HepG2 (cell line): ENCODE data around the gene ATP8A2. TPM values are rescaled to one million over a fixed set of nuclear protein-coding genes. Genes with fewer than 3 reads are reported as not detected.

ENCODE experiments used
- ATAC-seq: fragments of 200-7000 bp; cut with Tn5 transposase; 3 replicates; pipeline ENCODE4 v1.9.1; 2020; ENCODE audit warnings: mild to moderate bottlenecking, moderate library complexity
- BruUV-seq: library from RNA; stranded (reverse); fragments of 400-500 nt; replicated peaks from 2 replicates; lab custom pipeline; 2021; lab: Mats Ljungman, UMichigan
- CTCF ChIA-PET: fragments of 300-600 bp; formaldehyde crosslinking; extraction: SDS; loops from one replicate; lab custom pipeline; 2021; ENCODE audit warnings: low total read pairs, inconsistent platforms, low intra/inter-chr PET ratio; lab: Yijun Ruan, JAX
- POLR2A ChIA-PET: fragments of 350-600 bp; sonication (Branson Sonifier 250); formaldehyde crosslinking; loops from one replicate; lab custom pipeline; 2020; ENCODE audit warnings: antibody characterized with exemption, inconsistent platforms; lab: Yijun Ruan, JAX
- DNase-seq: peaks from one replicate; pipeline ENCODE4 v3.0.0-alpha.2; 2015; ENCODE audit warnings: low spot score
- FAIRE-seq: peaks from 3 replicates; lab custom pipeline; 2011; peaks lifted over from hg19 to GRCh38; lab: Jason Lieb, UNC
- H2AFZ ChIP-seq: one replicate; pipeline ENCODE4 v1.6.1; 2011; ENCODE audit warnings: low read length, inconsistent platforms
- H3K27ac ChIP-seq: fragments of 300-600 bp; 3 replicates; pipeline ENCODE4 v1.8.0; 2011; ENCODE audit warnings: mixed run types, mild to moderate bottlenecking, mixed read lengths, low read length, inconsistent platforms; ENCODE audit not compliant: insufficient read depth; ENCODE audit errors: extremely low read length
- H3K27me3 ChIP-seq, 2 experiments: fragments of 200-600 bp in 1 of 2; 2 replicates in 1 of 2; 3 replicates in 1 of 2; pipeline versions ENCODE4 v1.6.0 to v1.8.0; 2011; ENCODE audit warnings: low read length in 2 of 2, mild to moderate bottlenecking in 2 of 2, moderate library complexity in 2 of 2, inconsistent platforms in 1 of 2; ENCODE audit not compliant: insufficient read depth in 2 of 2, control insufficient read depth in 1 of 2
- H3K36me3 ChIP-seq, 2 experiments: fragments of 200-600 bp in 1 of 2; replicated peaks in 1 of 2; 2 replicates in 1 of 2; 3 replicates in 1 of 2; pipeline versions ENCODE4 v1.5.1 to v1.8.0; 2011; ENCODE audit warnings: low read length in 2 of 2, inconsistent platforms in 1 of 2; ENCODE audit not compliant: insufficient read depth in 2 of 2, control insufficient read depth in 1 of 2
- H3K4me1 ChIP-seq: 2 replicates; pipeline ENCODE4 v1.5.1; 2012; ENCODE audit warnings: low read length, inconsistent platforms; ENCODE audit not compliant: insufficient read depth
- H3K4me2 ChIP-seq: 2 replicates; pipeline ENCODE4 v1.6.0; 2011; ENCODE audit warnings: low read depth, low read length, inconsistent platforms
- H3K4me3 ChIP-seq, 3 experiments: fragments of 200-600 bp in 1 of 3; sonication (generic), shearing (Covaris generic) in 1 of 3; replicated peaks in 1 of 3; 2 replicates each; pipeline ENCODE4 v1.5.1; 2011 to 2016; ENCODE audit warnings: low read length in 3 of 3, inconsistent platforms in 2 of 3, low read depth in 2 of 3, mild to moderate bottlenecking in 2 of 3, control low read depth in 1 of 3, mixed read lengths in 1 of 3; ENCODE audit not compliant: insufficient read depth in 1 of 3
- H3K79me2 ChIP-seq: one replicate; pipeline ENCODE4 v1.6.1; 2011; ENCODE audit warnings: low read length, inconsistent platforms; ENCODE audit not compliant: insufficient read depth
- H3K9ac ChIP-seq: 2 replicates; pipeline ENCODE4 v1.6.0; 2011; ENCODE audit warnings: mild to moderate bottlenecking, low read depth, low read length, inconsistent platforms; ENCODE audit not compliant: insufficient read depth
- H3K9me3 ChIP-seq: 2 replicates; pipeline ENCODE4 v1.5.1; 2012; ENCODE audit warnings: mild to moderate bottlenecking, low read length
- H4K20me1 ChIP-seq: 2 replicates; pipeline ENCODE4 v1.6.0; 2011; ENCODE audit warnings: inconsistent platforms, mild to moderate bottlenecking, low read length, moderate library complexity; ENCODE audit not compliant: insufficient read depth
- CAMTA2 ChIP-seq: sonication (generic); formaldehyde crosslinking; IDR thresholded peaks from 2 replicates; pipeline ENCODE4 v1.4.0; 2020; ENCODE audit warnings: mild to moderate bottlenecking, missing genetic modification reagents, borderline replicate concordance
- CEBPB ChIP-seq: IDR thresholded peaks from 2 replicates; pipeline ENCODE4 v1.6.1; 2011; ENCODE audit warnings: low read depth, low read length, improper control_type of control experiment, borderline replicate concordance
- E2F5 ChIP-seq: sonication (generic); formaldehyde crosslinking; conservative IDR thresholded peaks from 2 replicates; pipeline ENCODE4 v1.4.0; 2020; ENCODE audit warnings: missing genetic modification reagents
- GTF3A ChIP-seq: sonication (generic); formaldehyde crosslinking; conservative IDR thresholded peaks from 2 replicates; pipeline ENCODE4 v1.4.0; 2020; ENCODE audit warnings: mild to moderate bottlenecking, missing genetic modification reagents
- IRF2 ChIP-seq: IDR thresholded peaks from 2 replicates; pipeline ENCODE4 v1.6.1; 2018; ENCODE audit warnings: missing genetic modification reagents, missing compliant biosample characterization
- KDM1A ChIP-seq: IDR thresholded peaks from 2 replicates; pipeline ENCODE4 v1.6.1; 2016; ENCODE audit warnings: missing compliant biosample characterization
- KDM4B ChIP-seq: sonication (generic); formaldehyde crosslinking; IDR thresholded peaks from 2 replicates; pipeline ENCODE4 v1.4.0; 2020; ENCODE audit warnings: missing genetic modification reagents
- ONECUT2 ChIP-seq: sonication (generic); formaldehyde crosslinking; IDR thresholded peaks from 2 replicates; pipeline ENCODE4 v1.4.0; 2020; ENCODE audit warnings: missing genetic modification reagents
- REPIN1 ChIP-seq: sonication (generic); formaldehyde crosslinking; IDR thresholded peaks from 2 replicates; pipeline ENCODE4 v1.8.0; 2022; ENCODE audit warnings: missing genetic modification reagents, low read depth, mild to moderate bottlenecking, borderline replicate concordance
- TBX2 ChIP-seq: sonication (generic); formaldehyde crosslinking; IDR thresholded peaks from 2 replicates; pipeline ENCODE4 v1.5.0; 2020; ENCODE audit warnings: missing genetic modification reagents, mild to moderate bottlenecking, borderline replicate concordance
- ZBTB34 ChIP-seq: sonication (generic); formaldehyde crosslinking; IDR thresholded peaks from 2 replicates; pipeline ENCODE4 v1.8.0; 2022; ENCODE audit warnings: mild to moderate bottlenecking, missing genetic modification reagents
- ZFP1 ChIP-seq: IDR thresholded peaks from 2 replicates; pipeline ENCODE4 v1.6.1; 2016
- ZNF331 ChIP-seq: sonication (generic); formaldehyde crosslinking; IDR thresholded peaks from 2 replicates; pipeline ENCODE4 v1.4.0; 2020; ENCODE audit warnings: missing genetic modification reagents
- ZNF34 ChIP-seq: sonication (generic); formaldehyde crosslinking; IDR thresholded peaks from 2 replicates; pipeline ENCODE4 v1.4.0; 2020; ENCODE audit warnings: mild to moderate bottlenecking, missing genetic modification reagents, borderline replicate concordance
- ZNF350 ChIP-seq: sonication (generic); formaldehyde crosslinking; IDR thresholded peaks from 2 replicates; pipeline ENCODE4 v1.4.0; 2020; ENCODE audit warnings: mild to moderate bottlenecking, low read depth, missing genetic modification reagents, borderline replicate concordance
- ZNF775 ChIP-seq: sonication (generic); formaldehyde crosslinking; IDR thresholded peaks from 2 replicates; pipeline ENCODE4 v1.4.0; 2020; ENCODE audit warnings: missing genetic modification reagents, mild to moderate bottlenecking, moderate library complexity, borderline replicate concordance
- ZNF788 ChIP-seq: sonication (generic); formaldehyde crosslinking; IDR thresholded peaks from 2 replicates; pipeline ENCODE4 v1.5.0; 2020; ENCODE audit warnings: mild to moderate bottlenecking, missing genetic modification reagents, borderline replicate concordance
- ZSCAN21 ChIP-seq: sonication (generic); formaldehyde crosslinking; IDR thresholded peaks from 2 replicates; pipeline ENCODE4 v1.8.0; 2022; ENCODE audit warnings: mild to moderate bottlenecking, missing genetic modification reagents, moderate library complexity, borderline replicate concordance
- WGBS: methylation state at CpG from one replicate; pipeline ENCODE4 v1.1.6; 2017; ENCODE audit warnings: low lambda C conversion rate; 5-methylcytosine and 5-hydroxymethylcytosine counted together
- in situ Hi-C: cut with HindIII; loops from 2 replicates; pipeline ENCODE4 v1.10.0; 2017; ENCODE audit warnings: low pct_unique_long_range_greater_than_20kb; ENCODE audit not compliant: extremely low pct_ligation_motif_present
- intact Hi-C: fragments of 100-400 bp; cut with micrococcal nuclease; formaldehyde crosslinking; loops from one replicate; pipeline ENCODE4 v1.10.0; 2022; ENCODE audit not compliant: unreplicated experiment
- polyA plus RNA-seq, 8 experiments: library from polyadenylated mRNA; depleted of rRNA in 3 of 8; stranded (reverse) in 7 of 8; unstranded in 1 of 8; fragments of >200 nt; fragmentation: Illumina TruSeq in 4 of 8; extraction: Trizol in 4 of 8; gene quantifications; 2 replicates each; pipeline versions ENCODE4 v1.2.1 to v1.2.3, GENCODE V29; 2011 to 2016; ENCODE audit warnings: low read depth in 4 of 8, missing spikeins in 1 of 8, mixed read lengths in 1 of 8; ENCODE audit not compliant: insufficient read depth in 1 of 8
- total RNA-seq, 5 experiments: library from RNA; depleted of rRNA; stranded (reverse); fragments of >200 nt; fragmentation: Illumina TruSeq; extraction: Trizol; gene quantifications; 2 replicates each; pipeline ENCODE4 v1.2.3, GENCODE V29; 2016; ENCODE audit warnings: low read depth in 1 of 5
- TF ChIP-seq, protein P1 (sequence below), 2 experiments: sonication (generic) in 1 of 2; formaldehyde crosslinking in 1 of 2; IDR thresholded peaks; 2 replicates each; pipeline versions ENCODE4 v1.4.0 to v1.6.1; 2018 to 2020; ENCODE audit warnings: missing genetic modification reagents in 2 of 2, borderline replicate concordance in 1 of 2, low read depth in 1 of 2, mild to moderate bottlenecking in 1 of 2, missing biosample characterization in 1 of 2

The ATP8A2 gene
- total and polyA plus RNA-seq, 2 of the 13 experiments (the other 11 are each of a cell fraction or from before 2014, with no cell fraction given): 0.09 TPM; not detected in 1

GRCh38 chr13:25904830-25905229, 533.1 kb downstream of the ATP8A2 start:
- 19% methylated on average over 9 of the region's 10 CpGs for WGBS
- no peaks in the 10 kb centered on the region for H3K4me1 ChIP-seq
- no peaks in the 10 kb centered on the region for H3K9me3 ChIP-seq
- no peak overlapping the region for H2AFZ ChIP-seq
- no peaks in the 10 kb centered on the region for H3K36me3 ChIP-seq
- H4K20me1 ChIP-seq: no peaks in the 10 kb centered on the region
- ChIA-PET CTCF (no interaction called here), POLR2A (no interaction called here)
- no peaks in the 10 kb centered on the region for H3K79me2 ChIP-seq
- in situ Hi-C loops: no loop called here
- no peak overlapping the region for H3K27ac ChIP-seq
- no peak overlapping the region for H3K9ac ChIP-seq
- TF ChIP-seq CAMTA2 (no peak), GTF3A (CRISPR knock-in tag) (no peak), E2F5 (CRISPR knock-in tag) (no peak), ZNF34 (CRISPR knock-in tag) (no peak), ZNF788 (no peak), KDM1A (no peak), REPIN1 (CRISPR knock-in tag) (no peak), ZNF350 (CRISPR knock-in tag) (no peak), ZSCAN21 (CRISPR knock-in tag) (no peak), TBX2 (CRISPR knock-in tag) (no peak), ONECUT2 (CRISPR knock-in tag) (no peak), ZNF331 (CRISPR knock-in tag) (no peak), CEBPB (no peak), ZNF775 (CRISPR knock-in tag) (no peak), IRF2 (CRISPR knock-in tag) (no peak), ZFP1 (CRISPR knock-in tag) (no peak), ZBTB34 (CRISPR knock-in tag) (no peak), KDM4B (CRISPR knock-in tag) (no peak)
- TF ChIP-seq, protein P1, sequence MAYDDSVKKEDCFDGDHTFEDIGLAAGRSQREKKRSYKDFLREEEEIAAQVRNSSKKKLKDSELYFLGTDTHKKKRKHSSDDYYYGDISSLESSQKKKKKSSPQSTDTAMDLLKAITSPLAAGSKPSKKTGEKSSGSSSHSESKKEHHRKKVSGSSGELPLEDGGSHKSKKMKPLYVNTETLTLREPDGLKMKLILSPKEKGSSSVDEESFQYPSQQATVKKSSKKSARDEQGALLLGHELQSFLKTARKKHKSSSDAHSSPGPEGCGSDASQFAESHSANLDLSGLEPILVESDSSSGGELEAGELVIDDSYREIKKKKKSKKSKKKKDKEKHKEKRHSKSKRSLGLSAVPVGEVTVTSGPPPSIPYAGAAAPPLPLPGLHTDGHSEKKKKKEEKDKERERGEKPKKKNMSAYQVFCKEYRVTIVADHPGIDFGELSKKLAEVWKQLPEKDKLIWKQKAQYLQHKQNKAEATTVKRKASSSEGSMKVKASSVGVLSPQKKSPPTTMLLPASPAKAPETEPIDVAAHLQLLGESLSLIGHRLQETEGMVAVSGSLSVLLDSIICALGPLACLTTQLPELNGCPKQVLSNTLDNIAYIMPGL (CRISPR knock-in tag; IDR thresholded peaks at IDR 0.05; ENCODE audit: borderline replicate concordance in 1 of 2, low read depth in 1 of 2): no peak
- H3K4me3 ChIP-seq: no peak overlapping the region
- ATAC-seq (no peak), FAIRE-seq (no peak), DNase-seq (no peak)
- no TSS peak for BruUV-seq
- H3K27me3 ChIP-seq: peaks cover 0 to 19% of the 10 kb centered on the region in 2 experiments; a peak in 3 of 5 replicates
- intact Hi-C loops: no loop called here
- no peak overlapping the region for H3K4me2 ChIP-seq
